HepG2 (cell line): ENCODE data around the gene VAMP4. TPM values are rescaled to one million over a fixed set of nuclear protein-coding genes. Genes with fewer than 3 reads are reported as not detected.

Source experiments
- FOXO1 ChIP-seq: sonication (generic); formaldehyde crosslinking; IDR thresholded peaks from 2 replicates; pipeline ENCODE4 v1.4.0; 2020; ENCODE audit warnings: missing genetic modification reagents
- HOXA5 ChIP-seq: sonication (generic); formaldehyde crosslinking; IDR thresholded peaks from 2 replicates; pipeline ENCODE4 v1.4.0; 2020; ENCODE audit warnings: missing genetic modification reagents
- MED13 ChIP-seq: sonication (generic); formaldehyde crosslinking; IDR thresholded peaks from 2 replicates; pipeline ENCODE4 v1.5.0; 2020; ENCODE audit warnings: missing genetic modification reagents
- MTA3 ChIP-seq: sonication (generic); formaldehyde crosslinking; IDR thresholded peaks from 2 replicates; pipeline ENCODE4 v1.4.0; 2020; ENCODE audit warnings: missing genetic modification reagents
- ZNF264 ChIP-seq: sonication (generic); formaldehyde crosslinking; IDR thresholded peaks from 2 replicates; pipeline ENCODE4 v1.4.0; 2020; ENCODE audit warnings: missing genetic modification reagents
- ZNF33A ChIP-seq: sonication (generic); formaldehyde crosslinking; IDR thresholded peaks from 2 replicates; pipeline ENCODE4 v1.5.1; 2020; ENCODE audit warnings: missing genetic modification reagents, mild to moderate bottlenecking, moderate library complexity, borderline replicate concordance
- ZNF44 ChIP-seq: sonication (generic); formaldehyde crosslinking; IDR thresholded peaks from 2 replicates; pipeline ENCODE4 v1.5.1; 2020; ENCODE audit warnings: mild to moderate bottlenecking, missing genetic modification reagents
- ZNF737 ChIP-seq: sonication (generic); formaldehyde crosslinking; IDR thresholded peaks from 2 replicates; pipeline ENCODE4 v1.5.0; 2020; ENCODE audit warnings: missing genetic modification reagents, mild to moderate bottlenecking, borderline replicate concordance
- polyA plus RNA-seq, 8 experiments: library from polyadenylated mRNA; depleted of rRNA in 3 of 8; stranded (reverse) in 7 of 8; unstranded in 1 of 8; fragments of >200 nt; fragmentation: Illumina TruSeq in 4 of 8; extraction: Trizol in 4 of 8; gene quantifications; 2 replicates each; pipeline versions ENCODE4 v1.2.1 to v1.2.3, GENCODE V29; 2011 to 2016; ENCODE audit warnings: low read depth in 4 of 8, missing spikeins in 1 of 8, mixed read lengths in 1 of 8; ENCODE audit not compliant: insufficient read depth in 1 of 8
- total RNA-seq, 5 experiments: library from RNA; depleted of rRNA; stranded (reverse); fragments of >200 nt; fragmentation: Illumina TruSeq; extraction: Trizol; gene quantifications; 2 replicates each; pipeline ENCODE4 v1.2.3, GENCODE V29; 2016; ENCODE audit warnings: low read depth in 1 of 5
- TF ChIP-seq, protein P1 (sequence below): sonication (generic); formaldehyde crosslinking; IDR thresholded peaks from 2 replicates; pipeline ENCODE4 v1.5.0; 2020; ENCODE audit warnings: missing genetic modification reagents, mild to moderate bottlenecking, borderline replicate concordance
- TF ChIP-seq, protein P2 (sequence below): sonication (generic); formaldehyde crosslinking; conservative IDR thresholded peaks from 2 replicates; pipeline ENCODE4 v1.4.0; 2020; ENCODE audit warnings: missing genetic modification reagents
- TF ChIP-seq, protein P3 (sequence below): sonication (generic); formaldehyde crosslinking; IDR thresholded peaks from 2 replicates; pipeline ENCODE4 v1.8.1; 2023; ENCODE audit warnings: mild to moderate bottlenecking, missing genetic modification reagents, borderline replicate concordance
- TF ChIP-seq, protein P4 (sequence below): sonication (generic); formaldehyde crosslinking; IDR thresholded peaks from 2 replicates; pipeline ENCODE4 v1.5.1; 2020; ENCODE audit warnings: missing genetic modification reagents, mild to moderate bottlenecking, borderline replicate concordance
- TF ChIP-seq, protein P5 (sequence below): sonication (generic); formaldehyde crosslinking; IDR thresholded peaks from 2 replicates; pipeline ENCODE4 v1.8.1; 2023; ENCODE audit warnings: mild to moderate bottlenecking, inconsistent platforms, moderate library complexity, missing genetic modification reagents, borderline replicate concordance
- TF ChIP-seq, protein P6 (sequence below): sonication (generic); formaldehyde crosslinking; IDR thresholded peaks from 2 replicates; pipeline ENCODE4 v1.5.0; 2020; ENCODE audit warnings: mild to moderate bottlenecking, missing genetic modification reagents
- TF ChIP-seq, protein P7 (sequence below): sonication (generic); formaldehyde crosslinking; IDR thresholded peaks from 2 replicates; pipeline ENCODE4 v1.4.0; 2020; ENCODE audit warnings: mild to moderate bottlenecking, missing genetic modification reagents

Gene VAMP4
- total and polyA plus RNA-seq, 2 of the 13 experiments (the other 11 are each of a cell fraction or from before 2014, with no cell fraction given) = 1.4 to 2.0 TPM

DNA sequence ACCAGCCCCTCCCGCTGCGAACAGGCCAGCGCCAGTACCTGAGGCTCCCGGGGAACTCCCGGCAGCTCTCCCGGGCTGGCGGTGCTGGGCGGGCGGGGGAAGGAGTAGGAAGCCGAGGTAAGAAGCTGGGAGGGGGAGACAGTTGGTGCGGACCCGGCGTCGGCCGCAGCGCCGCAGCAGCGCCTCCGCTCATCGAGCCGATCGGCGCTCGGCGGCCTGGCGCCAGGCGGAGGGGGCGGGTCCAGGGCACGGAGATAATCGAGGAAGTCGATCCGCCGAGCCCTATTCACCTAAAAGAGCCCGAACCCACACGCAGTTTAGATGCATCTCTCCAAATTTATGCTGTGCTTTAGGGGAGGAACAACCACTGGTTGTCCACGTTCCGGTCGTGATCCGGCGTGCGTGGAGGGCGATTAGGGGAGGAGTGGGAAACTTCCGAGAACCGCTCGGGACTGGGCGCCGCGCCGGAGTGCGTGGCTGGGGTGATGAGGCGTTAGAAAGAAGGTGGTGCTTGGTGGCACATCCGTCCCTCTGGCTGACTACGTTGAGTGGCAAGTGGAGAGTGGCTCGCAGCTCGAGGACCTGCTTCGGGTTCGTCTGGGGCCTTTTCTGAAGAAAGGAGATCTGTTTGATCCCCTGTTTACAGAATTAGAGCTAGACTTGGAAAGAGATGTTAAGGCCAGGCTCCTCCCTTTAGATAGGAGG is at the start of gene VAMP4 (continued):
- TF ChIP-seq, protein P1, sequence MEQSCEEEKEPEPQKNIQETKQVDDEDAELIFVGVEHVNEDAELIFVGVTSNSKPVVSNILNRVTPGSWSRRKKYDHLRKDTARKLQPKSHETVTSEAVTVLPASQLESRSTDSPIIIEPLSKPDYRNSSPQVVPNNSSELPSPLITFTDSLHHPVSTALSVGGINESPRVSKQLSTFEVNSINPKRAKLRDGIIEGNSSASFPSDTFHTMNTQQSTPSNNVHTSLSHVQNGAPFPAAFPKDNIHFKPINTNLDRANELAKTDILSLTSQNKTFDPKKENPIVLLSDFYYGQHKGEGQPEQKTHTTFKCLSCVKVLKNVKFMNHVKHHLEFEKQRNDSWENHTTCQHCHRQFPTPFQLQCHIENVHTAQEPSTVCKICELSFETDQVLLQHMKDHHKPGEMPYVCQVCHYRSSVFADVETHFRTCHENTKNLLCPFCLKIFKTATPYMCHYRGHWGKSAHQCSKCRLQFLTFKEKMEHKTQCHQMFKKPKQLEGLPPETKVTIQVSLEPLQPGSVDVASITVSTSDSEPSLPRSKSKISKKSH (CRISPR knock-in tag) = no peak
- TF ChIP-seq MED13 (0 out of 2 replicates have a peak, but pooled peaks have one; percentile 46), HOXA5 (CRISPR knock-in tag) (peak; percentile 67; the same call in 1 of the 2 replicates), ZNF44 (no peak), FOXO1 (CRISPR knock-in tag) (peak; percentile 56; the same call in 1 of the 2 replicates), ZNF33A (CRISPR knock-in tag) (no peak), ZNF737 (no peak), ZNF264 (CRISPR knock-in tag) (0 out of 2 replicates have a peak, but pooled peaks have one; percentile 42), MTA3 (CRISPR knock-in tag) (no peak)
- TF ChIP-seq, protein P2, sequence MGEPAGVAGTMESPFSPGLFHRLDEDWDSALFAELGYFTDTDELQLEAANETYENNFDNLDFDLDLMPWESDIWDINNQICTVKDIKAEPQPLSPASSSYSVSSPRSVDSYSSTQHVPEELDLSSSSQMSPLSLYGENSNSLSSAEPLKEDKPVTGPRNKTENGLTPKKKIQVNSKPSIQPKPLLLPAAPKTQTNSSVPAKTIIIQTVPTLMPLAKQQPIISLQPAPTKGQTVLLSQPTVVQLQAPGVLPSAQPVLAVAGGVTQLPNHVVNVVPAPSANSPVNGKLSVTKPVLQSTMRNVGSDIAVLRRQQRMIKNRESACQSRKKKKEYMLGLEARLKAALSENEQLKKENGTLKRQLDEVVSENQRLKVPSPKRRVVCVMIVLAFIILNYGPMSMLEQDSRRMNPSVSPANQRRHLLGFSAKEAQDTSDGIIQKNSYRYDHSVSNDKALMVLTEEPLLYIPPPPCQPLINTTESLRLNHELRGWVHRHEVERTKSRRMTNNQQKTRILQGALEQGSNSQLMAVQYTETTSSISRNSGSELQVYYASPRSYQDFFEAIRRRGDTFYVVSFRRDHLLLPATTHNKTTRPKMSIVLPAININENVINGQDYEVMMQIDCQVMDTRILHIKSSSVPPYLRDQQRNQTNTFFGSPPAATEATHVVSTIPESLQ (CRISPR knock-in tag) = no peak
- TF ChIP-seq, protein P3, sequence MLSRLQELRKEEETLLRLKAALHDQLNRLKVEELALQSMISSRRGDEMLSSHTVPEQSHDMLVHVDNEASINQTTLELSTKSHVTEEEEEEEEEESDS (CRISPR knock-in tag) = no peak
- TF ChIP-seq, protein P4, sequence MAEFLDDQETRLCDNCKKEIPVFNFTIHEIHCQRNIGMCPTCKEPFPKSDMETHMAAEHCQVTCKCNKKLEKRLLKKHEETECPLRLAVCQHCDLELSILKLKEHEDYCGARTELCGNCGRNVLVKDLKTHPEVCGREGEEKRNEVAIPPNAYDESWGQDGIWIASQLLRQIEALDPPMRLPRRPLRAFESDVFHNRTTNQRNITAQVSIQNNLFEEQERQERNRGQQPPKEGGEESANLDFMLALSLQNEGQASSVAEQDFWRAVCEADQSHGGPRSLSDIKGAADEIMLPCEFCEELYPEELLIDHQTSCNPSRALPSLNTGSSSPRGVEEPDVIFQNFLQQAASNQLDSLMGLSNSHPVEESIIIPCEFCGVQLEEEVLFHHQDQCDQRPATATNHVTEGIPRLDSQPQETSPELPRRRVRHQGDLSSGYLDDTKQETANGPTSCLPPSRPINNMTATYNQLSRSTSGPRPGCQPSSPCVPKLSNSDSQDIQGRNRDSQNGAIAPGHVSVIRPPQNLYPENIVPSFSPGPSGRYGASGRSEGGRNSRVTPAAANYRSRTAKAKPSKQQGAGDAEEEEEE (CRISPR knock-in tag) = no peak
- TF ChIP-seq, protein P5, sequence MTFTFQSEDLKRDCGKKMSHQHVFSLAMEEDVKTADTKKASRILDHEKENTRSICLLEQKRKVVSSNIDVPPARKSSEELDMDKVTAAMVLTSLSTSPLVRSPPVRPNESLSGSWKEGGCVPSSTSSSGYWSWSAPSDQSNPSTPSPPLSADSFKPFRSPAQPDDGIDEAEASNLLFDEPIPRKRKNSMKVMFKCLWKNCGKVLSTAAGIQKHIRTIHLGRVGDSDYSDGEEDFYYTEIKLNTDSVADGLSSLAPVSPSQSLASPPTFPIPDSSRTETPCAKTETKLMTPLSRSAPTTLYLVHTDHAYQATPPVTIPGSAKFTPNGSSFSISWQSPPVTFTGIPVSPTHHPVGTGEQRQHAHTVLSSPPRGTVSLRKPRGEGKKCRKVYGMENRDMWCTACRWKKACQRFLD (CRISPR knock-in tag) = no peak
- TF ChIP-seq, protein P6, sequence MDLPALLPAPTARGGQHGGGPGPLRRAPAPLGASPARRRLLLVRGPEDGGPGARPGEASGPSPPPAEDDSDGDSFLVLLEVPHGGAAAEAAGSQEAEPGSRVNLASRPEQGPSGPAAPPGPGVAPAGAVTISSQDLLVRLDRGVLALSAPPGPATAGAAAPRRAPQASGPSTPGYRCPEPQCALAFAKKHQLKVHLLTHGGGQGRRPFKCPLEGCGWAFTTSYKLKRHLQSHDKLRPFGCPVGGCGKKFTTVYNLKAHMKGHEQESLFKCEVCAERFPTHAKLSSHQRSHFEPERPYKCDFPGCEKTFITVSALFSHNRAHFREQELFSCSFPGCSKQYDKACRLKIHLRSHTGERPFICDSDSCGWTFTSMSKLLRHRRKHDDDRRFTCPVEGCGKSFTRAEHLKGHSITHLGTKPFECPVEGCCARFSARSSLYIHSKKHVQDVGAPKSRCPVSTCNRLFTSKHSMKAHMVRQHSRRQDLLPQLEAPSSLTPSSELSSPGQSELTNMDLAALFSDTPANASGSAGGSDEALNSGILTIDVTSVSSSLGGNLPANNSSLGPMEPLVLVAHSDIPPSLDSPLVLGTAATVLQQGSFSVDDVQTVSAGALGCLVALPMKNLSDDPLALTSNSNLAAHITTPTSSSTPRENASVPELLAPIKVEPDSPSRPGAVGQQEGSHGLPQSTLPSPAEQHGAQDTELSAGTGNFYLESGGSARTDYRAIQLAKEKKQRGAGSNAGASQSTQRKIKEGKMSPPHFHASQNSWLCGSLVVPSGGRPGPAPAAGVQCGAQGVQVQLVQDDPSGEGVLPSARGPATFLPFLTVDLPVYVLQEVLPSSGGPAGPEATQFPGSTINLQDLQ = no peak
- TF ChIP-seq, protein P7, sequence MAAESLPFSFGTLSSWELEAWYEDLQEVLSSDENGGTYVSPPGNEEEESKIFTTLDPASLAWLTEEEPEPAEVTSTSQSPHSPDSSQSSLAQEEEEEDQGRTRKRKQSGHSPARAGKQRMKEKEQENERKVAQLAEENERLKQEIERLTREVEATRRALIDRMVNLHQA (CRISPR knock-in tag) = no peak
